Measurements from ENCODE around the gene CDC7. TPM values are rescaled to one million over a fixed set of nuclear protein-coding genes. Genes with fewer than 3 reads are reported as not detected.

The CDC7 gene
- total RNA-seq, 1 donor from 2014 or later, result 2.7 TPM

GRCh38 chr1:91533361-91534024 is 32.8 kb downstream of the CDC7 start:
- Histone ChIP-seq H3K9me3 (no peaks in the 10 kb centered on the region), H3K27me3 (no peaks in the 10 kb centered on the region), H3K4me3 (no peak overlapping the region), H3K27ac (no peak overlapping the region), H3K4me1 (no peaks in the 10 kb centered on the region), H3K36me3 (no peaks in the 10 kb centered on the region)
- intact Hi-C loops (cut with DNase I), result no loop called here
- no peak for TF ChIP-seq CTCF (IDR thresholded peaks at IDR 0.05)
- no peak for DNase-seq (ENCODE audit: low spot score in 2 of 2)

GRCh38 chr1:91535441-91535840 is 34.8 kb downstream of the CDC7 start:
- TF ChIP-seq CTCF (IDR thresholded peaks at IDR 0.05), result no peak
- no peaks in the 10 kb centered on the region for H3K4me1 ChIP-seq
- H3K36me3 ChIP-seq, result no peaks in the 10 kb centered on the region
- DNase-seq (ENCODE audit: low spot score in 2 of 2), result no peak
- no peak overlapping the region for H3K27ac ChIP-seq
- intact Hi-C loops (cut with DNase I), result no loop called here
- no peaks in the 10 kb centered on the region for H3K27me3 ChIP-seq
- no peaks in the 10 kb centered on the region for H3K9me3 ChIP-seq
- no peak overlapping the region for H3K4me3 ChIP-seq

GRCh38 chr1:91537281-91537986 is 36.8 kb downstream of the CDC7 start:
- no peak for DNase-seq (ENCODE audit: low spot score in 2 of 2)

GRCh38 chr1:91537987-91538304 is 37.3 kb downstream of the CDC7 start:
- intact Hi-C loops (cut with DNase I), result no loop called here
- TF ChIP-seq CTCF (IDR thresholded peaks at IDR 0.05), result no peak
- no peaks in the 10 kb centered on the region for H3K9me3 ChIP-seq

More at GRCh38 chr1:91537281-91537986, 36.8 kb downstream of the CDC7 start:
- intact Hi-C loops (cut with DNase I), result no loop called here
- Histone ChIP-seq H3K36me3 (no peaks in the 10 kb centered on the region), H3K9me3 (no peaks in the 10 kb centered on the region), H3K27ac (no peak overlapping the region), H3K27me3 (no peaks in the 10 kb centered on the region), H3K4me1 (no peaks in the 10 kb centered on the region), H3K4me3 (no peak overlapping the region)
- TF ChIP-seq CTCF (IDR thresholded peaks at IDR 0.05), result no peak

GRCh38 chr1:91540910-91541309 is 40.3 kb downstream of the CDC7 start:
- no peak for DNase-seq (ENCODE audit: low spot score in 2 of 2)
- Histone ChIP-seq H3K4me1 (no peaks in the 10 kb centered on the region), H3K36me3 (no peaks in the 10 kb centered on the region), H3K27me3 (no peaks in the 10 kb centered on the region), H3K4me3 (no peak overlapping the region), H3K9me3 (no peaks in the 10 kb centered on the region), H3K27ac (no peak overlapping the region)
- intact Hi-C loops (cut with DNase I), result no loop called here
- no peak for TF ChIP-seq CTCF (IDR thresholded peaks at IDR 0.05)

More at GRCh38 chr1:91537987-91538304, 37.3 kb downstream of the CDC7 start:
- H3K4me3 ChIP-seq, result no peak overlapping the region
- no peak for DNase-seq (ENCODE audit: low spot score in 2 of 2)
- H3K4me1 ChIP-seq, result no peaks in the 10 kb centered on the region
- H3K27ac ChIP-seq, result no peak overlapping the region
- H3K27me3 ChIP-seq, result no peaks in the 10 kb centered on the region
- no peaks in the 10 kb centered on the region for H3K36me3 ChIP-seq

Data from ascending aorta (tissue), 2 donors.